ENCODE data around the gene ZSCAN31.
"Not testable (repeated sequence)": the region's sequence is repeated elsewhere in the genome, so short reads cannot be mapped to it uniquely, and the experiment has no call there.

ZSCAN31 gene

DNA sequence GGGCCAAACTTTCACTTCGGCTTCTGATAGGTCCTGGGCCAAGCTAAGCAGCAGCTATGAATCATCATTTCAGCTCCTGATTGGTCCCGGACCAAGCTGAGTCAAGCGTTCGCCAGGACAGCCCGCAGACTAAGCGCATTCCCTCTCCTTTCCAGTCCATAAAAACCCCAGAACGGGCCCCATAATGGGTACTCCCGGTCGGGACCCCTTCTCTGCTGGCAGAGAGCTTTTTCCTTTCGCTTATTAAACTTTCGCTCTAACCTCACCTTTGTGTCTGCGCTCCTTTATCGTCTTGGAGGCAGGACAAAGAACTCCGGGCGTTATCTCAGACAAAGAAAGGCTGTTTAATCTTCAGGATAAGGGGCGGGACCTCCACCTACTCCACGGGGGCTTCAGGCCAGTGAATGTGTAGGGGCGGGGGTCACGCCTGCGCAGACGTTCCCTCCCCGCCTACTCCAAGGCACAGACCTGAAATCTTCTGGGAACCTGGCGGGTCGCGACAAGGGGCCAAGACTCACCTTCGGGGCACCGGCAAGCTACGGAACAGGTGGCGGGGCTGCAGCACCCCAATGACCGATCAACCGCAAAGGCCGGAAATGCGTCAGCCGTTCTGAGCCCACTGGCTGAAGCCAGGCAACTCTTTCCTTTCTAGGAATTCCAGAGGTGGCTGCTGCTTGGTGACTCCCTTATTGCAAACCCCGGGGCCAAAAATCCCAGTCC is at the start of gene ZSCAN31:
Gene ZSCAN31, minus strand, starts transcription at position 585 of the 720 bp plus-strand sequence. CDS start 6,465 bp downstream, outside the sequence.
- DNase-seq (ENCODE audit: low read depth) = peak; percentile 96

GRCh38 chr6:28384143-28384533 is 48.2 kb upstream of the ZSCAN31 start:
- no peak for DNase-seq (ENCODE audit: low read depth)

GRCh38 chr6:28383235-28384142 is 47.5 kb upstream of the ZSCAN31 start:
- DNase-seq (ENCODE audit: low read depth) = peak; percentile 85

DNA sequence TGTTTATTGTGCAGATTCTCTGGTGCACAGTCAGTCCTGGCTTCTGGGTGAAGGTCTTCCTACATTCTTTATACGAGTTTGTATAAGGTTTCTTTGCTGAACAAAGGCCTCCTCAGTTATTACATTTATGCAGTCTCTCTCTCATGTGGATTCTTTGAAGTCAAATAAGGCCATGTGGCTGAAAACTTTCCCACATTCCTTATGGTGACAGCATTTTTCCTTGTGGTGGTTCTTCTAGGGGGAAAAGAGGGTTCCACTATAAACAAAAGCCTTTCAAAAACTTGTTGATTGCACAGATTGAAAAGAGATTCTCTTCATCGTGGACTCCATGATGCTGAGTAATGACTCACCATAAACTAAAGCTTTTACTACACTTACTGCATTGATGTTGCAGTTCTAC is 44.4 kb upstream of the ZSCAN31 start:
- DNase-seq (ENCODE audit: low read depth) = no peak

GRCh38 chr6:28378644-28379043 is 42.7 kb upstream of the ZSCAN31 start:
- no peak for DNase-seq (ENCODE audit: low read depth)

- DNase-seq (ENCODE audit: low read depth) = no peak
Measured at GRCh38 chr6:28377879-28378278, 41.9 kb upstream of the ZSCAN31 start.

DNA sequence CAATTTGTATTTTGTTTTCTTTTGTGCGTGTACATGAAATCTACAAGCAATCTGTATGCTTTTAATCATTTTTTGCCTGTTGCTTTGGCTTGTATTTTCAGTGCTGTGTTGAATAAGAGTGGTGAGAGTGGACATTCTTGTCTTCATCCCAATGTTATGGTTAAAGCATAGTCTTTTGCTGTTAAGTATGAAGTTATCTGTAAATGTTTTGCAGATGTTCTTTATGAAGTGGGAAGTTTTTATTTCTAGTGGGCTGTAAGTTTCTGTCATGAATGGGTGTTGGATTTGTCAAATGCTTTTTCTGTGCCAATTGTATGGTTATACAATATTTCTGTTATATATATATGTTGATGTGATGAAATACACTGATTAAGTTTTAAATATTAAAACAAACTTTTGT is 38.0 kb upstream of the ZSCAN31 start:
- no peak for DNase-seq (ENCODE audit: low read depth)

DNA sequence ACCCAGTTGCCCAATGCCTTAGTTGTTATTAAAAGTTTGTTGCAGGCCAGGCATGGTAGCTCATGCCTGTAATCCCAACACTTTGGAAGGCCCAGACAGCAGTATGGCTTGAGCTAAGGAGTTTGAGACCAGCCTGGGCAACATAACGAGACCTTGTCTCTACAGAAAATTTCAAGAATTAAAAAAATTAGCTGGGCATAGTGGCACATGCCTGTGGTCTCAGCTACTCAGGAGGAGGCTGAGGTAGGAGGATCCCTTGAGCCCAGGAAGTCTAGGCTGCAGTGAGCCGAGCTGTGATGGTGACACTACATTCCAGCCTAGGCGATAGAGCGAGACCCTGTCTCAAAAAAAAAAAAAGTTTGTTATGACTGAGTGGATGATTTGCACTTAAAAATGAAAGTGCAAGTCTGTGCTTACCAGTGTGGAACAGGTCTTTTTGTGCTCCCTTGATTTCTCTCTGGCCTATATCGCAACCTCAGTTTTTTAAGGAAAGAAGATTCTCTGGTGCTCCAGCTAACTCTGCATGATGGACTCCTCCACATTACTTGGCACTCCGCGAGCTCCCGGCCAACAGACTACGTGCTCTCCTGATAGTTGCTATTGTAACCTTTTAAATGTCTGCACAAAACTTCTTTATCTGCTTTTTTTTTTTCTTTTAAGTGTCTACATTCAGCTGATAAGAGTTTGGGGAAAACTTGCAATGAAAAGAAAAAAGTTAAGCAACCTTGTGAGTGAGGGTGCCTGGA is 35.9 kb upstream of the ZSCAN31 start:
- DNase-seq (ENCODE audit: low read depth) = no peak

- DNase-seq (ENCODE audit: low read depth) = no peak
Measured at GRCh38 chr6:28371280-28371679, 35.3 kb upstream of the ZSCAN31 start.

- DNase-seq (ENCODE audit: low read depth) = no peak
Measured at GRCh38 chr6:28370440-28370839, 34.5 kb upstream of the ZSCAN31 start.

DNA sequence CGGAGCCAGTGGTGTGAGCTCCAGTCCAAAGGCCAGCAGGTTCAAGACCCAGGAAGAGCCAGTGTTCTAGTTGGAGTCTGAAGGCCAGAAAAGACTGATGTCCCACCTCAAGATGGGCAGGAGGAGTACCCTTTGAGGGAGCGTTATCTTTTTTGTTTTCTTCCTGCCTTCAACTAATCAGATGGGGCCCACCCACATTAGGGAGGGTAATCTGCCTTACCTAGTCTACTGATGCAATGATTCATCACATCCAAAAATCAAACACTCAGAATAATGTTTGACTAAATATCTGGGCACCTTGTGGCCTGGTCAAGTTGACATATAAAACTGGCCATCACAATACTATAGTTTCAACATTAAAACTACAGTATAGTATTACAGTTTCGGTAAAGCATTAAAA is 33.5 kb upstream of the ZSCAN31 start:
- DNase-seq (ENCODE audit: low read depth) = no peak

DNA sequence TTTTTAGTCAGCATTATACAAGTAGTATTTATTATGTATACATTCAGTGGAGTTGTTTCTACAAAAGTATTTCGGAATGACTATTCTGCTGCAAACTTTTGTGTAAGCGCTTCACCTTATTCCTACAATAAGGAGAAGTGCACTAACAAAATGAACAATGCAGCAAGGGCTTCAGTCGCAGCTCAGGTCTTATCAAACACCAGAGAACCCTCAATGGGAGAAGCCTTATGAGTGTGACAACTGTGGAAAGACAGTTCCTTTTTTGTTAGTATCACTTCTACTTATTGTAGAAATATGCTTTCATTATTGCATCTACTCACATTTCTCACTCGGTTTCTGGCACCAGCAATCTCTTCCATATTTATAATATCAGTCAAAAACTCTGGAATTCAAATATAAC is 32.6 kb upstream of the ZSCAN31 start:
- no peak for DNase-seq (ENCODE audit: low read depth)

GRCh38 chr6:28365590-28365989 is 29.6 kb upstream of the ZSCAN31 start:
- not testable (repeated sequence) for DNase-seq (ENCODE audit: low read depth)

DNA sequence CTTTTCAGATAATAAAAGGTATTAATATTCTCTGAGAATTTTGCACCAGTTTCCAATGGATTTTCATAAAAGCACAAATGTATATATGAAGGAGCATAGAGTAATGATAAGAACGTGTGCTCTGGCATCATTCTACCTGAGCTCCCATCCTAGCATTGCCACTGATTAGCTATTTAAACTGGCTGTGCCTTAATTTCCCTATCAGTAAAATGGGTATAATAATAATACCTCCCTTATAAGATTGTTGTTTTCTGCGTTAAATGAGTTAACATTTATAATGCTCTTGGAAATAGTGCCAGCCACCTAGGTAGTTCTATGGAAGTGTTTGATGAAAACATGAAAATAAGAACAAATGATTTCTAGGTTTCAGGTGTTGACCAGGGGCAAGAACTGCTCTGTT is 25.0 kb upstream of the ZSCAN31 start:
- no peak for DNase-seq (ENCODE audit: low read depth)

DNA sequence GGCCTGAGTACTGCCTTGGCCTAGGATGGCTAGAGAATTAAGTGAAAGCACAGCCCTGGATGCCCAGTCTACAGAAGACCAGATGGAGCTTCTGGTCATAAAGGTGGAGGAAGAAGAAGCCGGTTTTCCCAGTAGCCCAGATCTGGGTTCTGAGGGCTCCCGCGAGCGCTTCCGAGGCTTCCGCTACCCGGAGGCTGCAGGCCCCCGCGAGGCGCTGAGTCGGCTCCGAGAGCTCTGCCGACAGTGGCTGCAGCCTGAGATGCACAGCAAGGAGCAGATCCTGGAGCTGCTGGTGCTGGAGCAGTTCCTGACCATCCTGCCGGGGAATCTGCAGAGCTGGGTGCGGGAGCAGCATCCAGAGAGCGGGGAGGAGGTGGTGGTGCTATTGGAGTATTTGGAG is 23.6 kb upstream of the ZSCAN31 start:
- DNase-seq (ENCODE audit: low read depth) = not testable (repeated sequence)

DNA sequence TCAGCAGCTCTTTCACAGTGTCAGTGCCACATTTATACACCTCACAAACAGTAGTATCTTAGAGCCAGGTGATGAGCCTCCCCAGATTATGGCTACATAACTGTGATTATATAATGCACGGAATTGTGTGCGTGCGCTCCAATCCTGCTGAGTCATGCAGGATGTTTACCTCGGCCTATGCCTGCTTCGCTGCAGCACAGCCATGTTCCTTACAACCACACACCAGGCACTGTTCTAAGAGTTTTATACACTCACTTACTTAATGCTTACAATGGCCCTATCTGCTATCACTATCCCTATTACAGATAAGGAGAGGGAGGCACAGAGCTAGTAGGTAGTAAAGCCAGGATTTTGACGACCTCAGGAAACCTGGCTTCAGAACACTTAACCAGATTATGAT is 21.1 kb upstream of the ZSCAN31 start:
- DNase-seq (ENCODE audit: low read depth) = no peak

DNA sequence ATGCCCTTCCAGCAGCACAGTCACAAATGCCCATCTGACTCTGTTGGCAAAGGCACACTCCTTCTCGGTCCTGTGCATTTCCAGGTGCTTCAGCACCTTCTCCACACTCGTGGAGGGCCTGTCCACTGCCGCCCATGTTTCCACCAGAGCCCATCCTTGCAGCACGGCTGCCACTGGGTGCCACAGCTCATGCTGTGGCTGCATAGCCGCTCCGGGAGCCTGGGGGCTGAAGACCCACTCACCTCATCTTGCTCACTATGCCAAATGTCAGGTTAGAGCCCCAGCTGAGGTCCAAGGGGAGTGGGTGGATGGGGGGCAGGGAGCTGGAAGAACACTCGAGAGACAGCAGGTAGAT is 20.7 kb upstream of the ZSCAN31 start:
- no peak for DNase-seq (ENCODE audit: low read depth)

DNA sequence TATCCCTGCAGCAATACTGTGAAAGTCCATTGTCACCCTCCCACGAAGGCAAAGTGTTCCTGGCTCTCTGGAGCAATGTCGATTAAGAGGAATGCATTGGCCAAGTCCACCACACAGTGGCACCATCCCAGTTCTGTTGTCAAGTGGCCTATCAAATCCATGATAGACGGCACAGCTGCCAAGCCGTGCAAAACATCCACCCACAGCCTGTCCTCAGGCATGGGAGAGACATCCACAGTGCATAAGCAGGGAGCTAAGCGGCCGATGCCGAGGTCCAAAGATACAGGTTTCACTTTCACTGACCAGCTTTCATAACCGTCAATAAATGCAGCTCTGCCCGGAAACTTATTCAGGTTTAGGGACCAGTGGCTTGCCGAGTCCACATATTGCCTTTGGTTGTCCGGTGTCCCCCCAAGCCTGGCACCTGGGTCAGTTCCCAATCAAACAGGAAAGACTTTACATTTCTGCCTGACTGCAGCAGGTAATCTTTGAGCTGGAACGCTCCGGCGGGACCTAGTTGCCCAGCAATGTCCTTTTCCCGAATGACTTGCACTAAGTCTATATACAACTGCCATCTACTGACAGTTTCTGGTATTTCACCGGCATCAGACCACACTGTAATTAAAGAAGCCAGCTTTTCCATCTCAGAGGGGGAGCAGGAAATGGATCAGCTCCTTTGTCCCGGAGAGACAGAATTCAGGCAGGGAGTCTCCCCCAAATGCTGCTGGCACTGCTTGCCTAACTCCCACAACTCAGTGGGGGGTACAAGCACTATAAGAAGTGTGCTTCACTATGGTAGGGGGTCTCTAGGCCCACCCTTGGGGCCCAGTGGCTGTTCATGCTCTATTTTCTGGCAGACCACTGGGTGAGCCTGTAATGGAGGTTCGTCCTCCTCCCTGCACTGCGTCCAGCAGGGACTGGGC is 20.1 kb upstream of the ZSCAN31 start:
- peak; percentile 82 for DNase-seq (ENCODE audit: low read depth)

DNA sequence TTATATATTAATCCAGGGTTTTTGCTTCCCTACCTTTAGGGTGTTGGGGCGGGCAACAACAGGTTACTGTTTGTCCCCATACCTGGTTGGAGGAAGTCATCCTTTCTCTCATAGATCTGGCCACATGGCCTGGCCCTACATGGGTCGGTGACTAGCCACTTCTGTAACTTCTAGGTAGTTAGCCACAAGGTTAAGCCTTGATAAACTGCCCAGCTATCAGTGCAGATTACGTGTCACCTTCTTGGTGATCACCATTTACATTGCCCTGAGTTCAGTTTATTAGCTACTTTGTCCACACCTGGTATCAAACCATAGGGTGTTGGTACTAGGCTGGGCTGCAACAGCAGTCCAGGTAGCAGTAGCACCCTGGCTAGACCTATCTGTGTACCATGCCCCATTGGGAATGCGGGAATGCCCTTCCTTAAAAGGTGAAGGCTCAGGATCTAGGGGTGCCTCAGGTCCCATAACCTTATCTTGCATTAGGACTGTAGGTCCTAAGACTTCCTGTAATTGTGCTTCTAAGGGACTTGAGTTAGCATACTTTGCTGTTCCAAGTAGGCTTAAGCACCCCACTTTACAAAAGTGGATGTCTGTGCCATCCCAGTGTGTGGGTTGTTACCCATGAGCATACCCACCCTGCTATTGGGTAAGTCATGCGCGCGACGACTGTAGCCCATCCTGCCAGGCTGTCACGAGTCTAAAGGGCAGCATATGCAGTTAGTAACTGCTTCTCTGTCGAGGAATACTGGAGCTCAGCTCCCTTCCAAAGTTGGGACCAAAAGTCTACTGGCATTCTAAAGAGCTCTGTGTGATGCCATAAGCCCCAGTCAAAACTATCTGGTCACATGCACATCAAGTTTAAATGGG is 19.0 kb upstream of the ZSCAN31 start:
- DNase-seq (ENCODE audit: low read depth) = no peak

DNA sequence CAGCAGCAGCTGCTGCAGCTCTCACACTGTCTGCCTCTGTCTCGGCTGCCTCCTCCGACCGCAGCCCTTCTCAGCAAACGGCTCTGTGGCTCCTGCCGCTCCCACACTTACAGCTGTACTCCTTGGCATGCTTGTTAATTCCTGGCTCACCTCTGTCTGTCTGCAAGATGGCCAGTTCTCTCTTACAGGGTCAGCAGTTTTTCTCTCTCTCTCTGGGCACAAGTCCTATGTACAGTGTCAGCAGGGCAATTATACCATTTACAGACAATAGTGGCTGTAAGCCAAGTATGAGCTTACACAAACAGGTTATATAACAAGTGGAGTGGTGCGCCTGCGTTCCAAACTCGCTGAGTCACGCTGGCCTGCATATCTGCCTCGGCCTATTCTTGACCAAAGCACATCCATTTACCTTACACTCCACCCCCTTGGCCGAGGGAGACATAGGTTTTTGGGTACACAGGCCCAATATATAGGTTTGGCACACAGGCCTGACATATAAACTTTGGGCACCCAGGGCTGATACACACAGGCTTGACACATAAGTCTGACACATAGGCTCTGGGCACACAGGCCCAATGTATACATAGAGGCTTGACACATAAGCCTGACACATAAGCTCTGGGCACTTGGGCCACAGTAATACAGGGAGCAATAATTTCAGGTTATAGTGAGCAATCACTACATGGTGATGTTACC is 18.2 kb upstream of the ZSCAN31 start:
- DNase-seq (ENCODE audit: low read depth) = peak; percentile 34

Data from stromal cell of bone marrow (primary cell).